Measurements from ENCODE around the gene DEFB112.

GRCh38 chr6:50025258-50025657 lies 24.5 kb downstream of the DEFB112 start:
- TF ChIP-seq ZNF274 (IDR thresholded peaks at IDR 0.05; ENCODE audit: low read depth, low read length) (no peak), YY1 (IDR thresholded peaks at IDR 0.05; ENCODE audit: insufficient read depth, insufficient read length) (no peak)

Measured in NT2/D1 (cell line).